GM18868 (cell line): ENCODE data around the gene LRWD1.
A peak's percentile ranks its signal among the peaks of the same experiment; 100 is the strongest.
"Not testable (repeated sequence)": the region's sequence is repeated elsewhere in the genome, so short reads cannot be mapped to it uniquely, and the experiment has no call there.

Experiments
- ATAC-seq: cut with Tn5 transposase; IDR thresholded peaks from one replicate; pipeline ENCODE4 v1.9.1; 2021; ENCODE audit warnings: mild to moderate bottlenecking, moderate library complexity; ENCODE audit not compliant: unreplicated experiment

LRWD1 gene

GRCh38 chr7:102439963-102440795, 24.6 kb upstream of the LRWD1 start:
- no peak for ATAC-seq

- peak; percentile 56 for ATAC-seq
Measured at GRCh38 chr7:102444961-102445673, 19.7 kb upstream of the LRWD1 start.

DNA sequence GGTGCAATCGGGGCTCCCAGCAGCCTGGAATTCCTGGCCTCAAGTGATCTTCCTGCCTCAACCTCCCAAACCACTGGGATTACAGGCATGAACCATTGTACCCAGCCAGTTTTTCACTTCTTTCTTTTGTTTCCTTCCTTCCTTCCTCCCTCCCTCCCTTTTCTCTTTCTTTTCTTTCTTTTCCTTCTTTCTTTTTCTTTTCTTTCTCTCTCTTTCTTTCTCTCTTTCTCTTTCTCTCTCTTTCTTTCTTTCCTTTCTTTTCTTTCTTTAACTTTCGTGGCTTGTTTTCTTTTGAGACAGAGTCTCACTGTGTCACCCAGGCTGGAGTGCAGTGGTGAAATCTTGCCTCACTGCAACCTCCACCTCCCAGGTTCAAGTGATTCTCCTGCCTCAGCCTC, 19.1 kb upstream of the LRWD1 start:
- ATAC-seq: no peak

GRCh38 chr7:102446387-102447156, 18.2 kb upstream of the LRWD1 start:
- no peak for ATAC-seq

DNA sequence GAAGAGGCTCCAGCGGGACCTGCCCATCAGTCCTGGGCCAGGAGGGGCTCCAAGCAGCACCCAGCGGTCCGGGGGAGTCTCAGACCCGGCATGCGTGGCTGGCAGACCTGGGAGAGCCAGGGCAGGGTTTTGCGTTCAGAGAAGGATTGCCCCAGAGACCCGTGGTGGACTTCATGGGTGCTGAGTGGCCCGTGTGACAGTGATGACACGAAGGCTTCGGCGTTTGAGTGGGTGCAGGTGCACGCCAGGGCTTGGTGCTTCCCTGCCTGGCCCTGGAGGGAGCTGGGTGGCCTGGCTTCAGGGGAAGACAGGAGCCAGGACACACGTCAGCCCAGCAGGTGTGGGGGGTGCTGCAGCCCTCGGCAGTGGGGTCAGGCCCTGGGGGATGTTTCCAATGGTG, 17.5 kb upstream of the LRWD1 start:
- no peak for ATAC-seq

GRCh38 chr7:102449136-102449535, 15.6 kb upstream of the LRWD1 start:
- no peak for ATAC-seq

GRCh38 chr7:102450242-102450641, 14.5 kb upstream of the LRWD1 start:
- ATAC-seq: no peak

DNA sequence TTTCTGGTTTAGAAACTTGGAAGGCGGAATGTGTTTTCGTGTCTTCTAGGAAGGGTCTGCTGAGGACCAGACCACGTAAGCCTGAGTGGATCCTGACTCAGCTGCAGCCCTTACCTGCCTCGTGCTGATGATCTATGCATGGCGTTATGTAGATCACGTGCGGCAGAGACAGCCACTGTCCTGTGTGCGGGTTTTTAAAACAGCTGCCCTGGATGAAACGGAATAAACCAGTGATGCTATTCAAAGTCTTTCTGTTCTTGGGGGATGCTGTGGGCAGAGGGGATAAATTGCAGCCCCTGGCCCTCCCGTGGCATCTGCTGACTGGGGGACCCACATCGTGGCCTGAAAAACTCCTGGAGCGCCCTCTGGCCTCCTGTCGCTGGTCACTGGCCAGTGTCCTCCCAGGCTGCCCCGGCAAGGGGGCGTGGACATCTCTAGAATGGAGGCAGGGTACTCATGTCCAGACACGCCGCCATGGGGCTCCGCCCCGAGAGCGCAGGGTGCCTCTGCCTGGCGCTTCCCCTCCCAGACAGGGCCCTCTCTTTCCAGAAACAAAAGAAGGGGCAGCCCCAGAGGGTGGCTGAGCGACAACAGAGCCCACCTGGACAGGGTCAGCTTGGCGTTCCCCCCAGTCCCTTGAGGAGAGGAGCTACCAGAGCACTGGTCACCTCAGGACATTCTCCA, 13.3 kb upstream of the LRWD1 start:
- ATAC-seq: no peak

GRCh38 chr7:102452451-102452850, 12.3 kb upstream of the LRWD1 start:
- ATAC-seq: no peak

GRCh38 chr7:102453319-102453718, 11.5 kb upstream of the LRWD1 start:
- no peak for ATAC-seq

- no peak for ATAC-seq
Measured at GRCh38 chr7:102454468-102454867, 10.3 kb upstream of the LRWD1 start.

DNA sequence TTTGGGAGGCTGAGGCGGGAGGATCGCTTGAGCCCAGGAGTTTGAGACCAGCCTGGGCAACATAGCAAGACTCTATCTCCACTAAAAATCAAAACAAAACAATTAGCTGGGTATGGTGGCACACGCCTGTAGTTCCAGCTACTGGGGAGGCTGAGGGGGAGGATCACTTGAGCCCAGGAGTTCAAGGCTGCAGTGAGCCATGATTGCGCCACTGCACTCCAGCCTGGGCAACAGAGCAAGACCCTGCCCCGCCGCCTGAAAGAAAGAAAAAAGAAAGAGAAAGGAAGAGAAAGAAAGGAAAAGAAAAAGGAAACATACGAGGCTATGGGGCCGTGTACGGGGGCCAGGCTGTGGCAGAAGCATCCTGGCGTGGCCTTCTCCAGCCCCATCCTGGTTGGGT, 9.9 kb upstream of the LRWD1 start:
- not testable (repeated sequence) for ATAC-seq

DNA sequence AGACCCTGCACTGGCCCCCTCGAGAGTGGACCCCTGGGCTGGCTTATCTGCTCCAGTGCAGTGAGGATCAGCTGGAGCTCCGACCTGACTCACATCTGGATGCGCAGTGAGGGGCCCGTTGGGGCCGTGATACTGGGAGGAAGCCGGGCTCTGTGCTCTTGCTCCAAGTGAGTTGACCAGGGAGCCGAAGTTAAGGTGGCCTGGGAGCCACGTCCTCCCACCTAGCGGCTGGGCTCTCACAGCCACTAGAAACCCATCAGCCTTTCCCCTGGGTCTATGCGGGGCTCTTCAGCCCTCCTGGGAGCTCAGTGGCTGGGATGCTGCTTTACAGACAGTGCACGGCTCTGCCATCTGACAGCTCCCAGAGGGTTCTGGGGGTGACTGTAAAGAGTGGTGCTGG, 9.2 kb upstream of the LRWD1 start:
- no peak for ATAC-seq

DNA sequence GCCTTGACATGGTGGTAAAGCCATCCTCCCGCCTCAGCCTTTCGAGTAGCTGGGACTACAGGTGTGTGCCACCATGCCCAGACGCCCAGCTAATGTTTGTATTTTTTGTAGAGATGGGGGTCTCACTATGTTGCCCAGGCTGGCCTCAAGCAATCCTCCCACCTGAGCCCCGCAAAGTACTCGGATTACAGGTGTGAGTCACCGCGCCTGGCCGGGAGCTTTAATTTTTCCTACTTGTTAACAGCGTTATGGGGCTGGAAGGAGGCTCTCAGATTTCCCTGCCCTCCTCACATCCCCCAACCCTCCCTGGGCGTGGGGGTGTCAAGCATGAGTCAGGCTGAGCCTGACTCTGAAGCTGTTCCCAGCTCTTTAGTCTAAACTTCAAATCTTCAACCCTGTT, 8.5 kb upstream of the LRWD1 start:
- no peak for ATAC-seq

GRCh38 chr7:102457352-102457924, 7.3 kb upstream of the LRWD1 start:
- ATAC-seq: no peak

GRCh38 chr7:102459221-102459844, 5.5 kb upstream of the LRWD1 start:
- no peak for ATAC-seq

DNA sequence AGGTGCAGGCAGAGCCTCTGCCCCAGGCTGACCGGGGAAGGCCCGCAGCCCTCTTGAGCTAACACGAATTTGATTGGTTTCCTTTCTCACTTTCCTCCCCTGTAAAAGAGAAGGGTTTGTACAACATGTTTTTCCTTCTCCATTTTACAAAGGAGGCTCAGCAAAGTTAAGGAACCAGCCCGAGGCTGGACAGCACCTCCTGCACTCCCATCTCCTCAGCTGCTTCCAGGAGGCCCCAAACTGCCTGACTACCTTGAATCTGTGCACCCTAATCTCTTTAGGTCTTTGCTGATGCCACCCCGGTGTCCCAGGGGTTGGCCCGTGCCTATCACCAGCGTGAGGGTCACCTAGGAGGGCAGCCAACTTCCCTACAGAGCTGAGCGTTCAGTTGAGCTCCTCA, 4.3 kb upstream of the LRWD1 start:
- no peak for ATAC-seq

- ATAC-seq: no peak
Measured at GRCh38 chr7:102463841-102464576, 775 bp upstream of the LRWD1 start.

DNA sequence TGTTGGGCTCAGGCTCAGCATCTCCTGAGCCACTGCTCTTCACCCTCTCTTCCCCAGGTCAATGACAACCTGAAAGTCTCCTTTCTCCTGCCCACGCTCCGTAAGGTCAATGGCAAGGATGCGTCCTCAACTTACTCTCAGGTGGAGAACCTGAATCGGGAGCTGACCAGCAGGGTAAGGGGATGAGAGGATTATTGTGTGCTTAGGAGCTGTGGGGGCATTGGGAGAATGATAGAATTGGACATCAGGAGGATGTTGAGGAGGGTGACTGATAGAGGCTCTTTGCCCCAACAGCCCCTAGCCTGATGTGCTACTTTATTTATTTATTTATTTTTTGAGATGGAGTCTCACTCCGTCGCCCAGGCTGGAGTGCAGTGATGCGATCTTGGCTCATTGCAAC, 1.3 kb downstream of the LRWD1 start:
- ATAC-seq: no peak
